CD4-positive, alpha-beta memory T cell (primary cell): ENCODE measurements around the gene LTBR. TPM values are rescaled to one million over a fixed set of nuclear protein-coding genes. Genes with fewer than 3 reads are reported as not detected.
"Not testable (repeated sequence)": the region's sequence is repeated elsewhere in the genome, so short reads cannot be mapped to it uniquely, and the experiment has no call there.

ENCODE experiments used
- CTCF ChIA-PET: fragments of 350-600 bp; sonication (Branson Sonifier 250); formaldehyde crosslinking; loops from one replicate; lab custom pipeline; 2021; ENCODE audit warnings: inconsistent platforms; ENCODE audit not compliant: partially characterized antibody; lab: Charles Lee
- POLR2A ChIA-PET: fragments of 350-600 bp; sonication (Branson Sonifier 250); formaldehyde crosslinking; loops from one replicate; lab custom pipeline; 2021; ENCODE audit not compliant: partially characterized antibody; lab: Charles Lee
- DNase-seq, 5 donors: peaks; one replicate each; pipeline versions ENCODE4 v3.0.0 to v3.0.0-alpha.2; 2020 to 2022; ENCODE audit warnings: mixed read lengths in 1 of 5
- H3K27ac ChIP-seq: one replicate; pipeline ENCODE4 v1.7.0; 2013; ENCODE audit warnings: low read depth, low read length
- H3K27me3 ChIP-seq: 2 replicates; pipeline ENCODE4 v1.7.0; 2013; ENCODE audit warnings: mild to moderate bottlenecking, low read length, moderate library complexity; ENCODE audit not compliant: insufficient read depth
- H3K36me3 ChIP-seq: 2 replicates; pipeline ENCODE4 v1.7.0; 2013; ENCODE audit warnings: mild to moderate bottlenecking, low read length, moderate library complexity; ENCODE audit not compliant: insufficient read depth
- H3K4me1 ChIP-seq: 2 replicates; pipeline ENCODE4 v1.7.0; 2013; ENCODE audit warnings: mild to moderate bottlenecking, low read length, moderate library complexity; ENCODE audit not compliant: insufficient read depth
- H3K4me3 ChIP-seq, 2 donors: one replicate each; pipeline ENCODE4 v1.7.0; 2013; ENCODE audit warnings: low read length in 2 of 2, mild to moderate bottlenecking in 1 of 2
- H3K9me3 ChIP-seq, 2 donors: one replicate each; pipeline ENCODE4 v1.7.0; 2013; ENCODE audit warnings: low read length in 2 of 2, control low read depth in 1 of 2; ENCODE audit not compliant: control insufficient read depth in 1 of 2
- H3K27ac Mint-ChIP-seq, 7 donors: one replicate each; pipeline ENCODE4 v1.8.0; 2020 to 2021; ENCODE audit warnings: mixed read lengths in 7 of 7, mild to moderate bottlenecking in 6 of 7, inconsistent platforms in 3 of 7, moderate library complexity in 3 of 7
- H3K27me3 Mint-ChIP-seq, 2 donors: one replicate each; pipeline ENCODE4 v1.8.0; 2020 to 2021; ENCODE audit warnings: mixed read lengths in 2 of 2
- H3K36me3 Mint-ChIP-seq, 2 donors: one replicate each; pipeline ENCODE4 v1.8.0; 2020 to 2021; ENCODE audit warnings: mixed read lengths in 2 of 2, inconsistent platforms in 1 of 2, mild to moderate bottlenecking in 1 of 2
- H3K4me1 Mint-ChIP-seq, 4 donors: one replicate each; pipeline ENCODE4 v1.8.0; 2020 to 2021; ENCODE audit warnings: mixed read lengths in 4 of 4, mild to moderate bottlenecking in 1 of 4
- H3K4me3 Mint-ChIP-seq, 8 donors: one replicate each; pipeline ENCODE4 v1.8.0; 2020 to 2021; ENCODE audit warnings: mixed read lengths in 8 of 8, mild to moderate bottlenecking in 7 of 8, moderate library complexity in 6 of 8, inconsistent platforms in 3 of 8
- H3K9me3 Mint-ChIP-seq, 8 donors: one replicate each; pipeline ENCODE4 v1.8.0; 2020 to 2021; ENCODE audit warnings: mixed read lengths in 8 of 8, mild to moderate bottlenecking in 5 of 8, inconsistent platforms in 3 of 8, moderate library complexity in 1 of 8
- intact Hi-C: fragments of 100-400 bp; cut with micrococcal nuclease; formaldehyde crosslinking; loops from one replicate; pipeline ENCODE4 v1.15.1; 2023
- polyA plus RNA-seq, 2 donors: library from polyadenylated mRNA; unstranded; fragments of 300-500 nt; fragmentation: Illumina TruSeq; gene quantifications; one replicate each; pipeline ENCODE4 v1.2.3, GENCODE V29; 2021
- total RNA-seq, 2 experiments: library from RNA; stranded (reverse); gene quantifications; one replicate each; pipeline ENCODE4 v1.2.3, GENCODE V29; 2021

Gene LTBR
- total and polyA plus RNA-seq, 4 experiments from 2014 or later, result 1.1 to 1.3 TPM; not detected in 2

DNA sequence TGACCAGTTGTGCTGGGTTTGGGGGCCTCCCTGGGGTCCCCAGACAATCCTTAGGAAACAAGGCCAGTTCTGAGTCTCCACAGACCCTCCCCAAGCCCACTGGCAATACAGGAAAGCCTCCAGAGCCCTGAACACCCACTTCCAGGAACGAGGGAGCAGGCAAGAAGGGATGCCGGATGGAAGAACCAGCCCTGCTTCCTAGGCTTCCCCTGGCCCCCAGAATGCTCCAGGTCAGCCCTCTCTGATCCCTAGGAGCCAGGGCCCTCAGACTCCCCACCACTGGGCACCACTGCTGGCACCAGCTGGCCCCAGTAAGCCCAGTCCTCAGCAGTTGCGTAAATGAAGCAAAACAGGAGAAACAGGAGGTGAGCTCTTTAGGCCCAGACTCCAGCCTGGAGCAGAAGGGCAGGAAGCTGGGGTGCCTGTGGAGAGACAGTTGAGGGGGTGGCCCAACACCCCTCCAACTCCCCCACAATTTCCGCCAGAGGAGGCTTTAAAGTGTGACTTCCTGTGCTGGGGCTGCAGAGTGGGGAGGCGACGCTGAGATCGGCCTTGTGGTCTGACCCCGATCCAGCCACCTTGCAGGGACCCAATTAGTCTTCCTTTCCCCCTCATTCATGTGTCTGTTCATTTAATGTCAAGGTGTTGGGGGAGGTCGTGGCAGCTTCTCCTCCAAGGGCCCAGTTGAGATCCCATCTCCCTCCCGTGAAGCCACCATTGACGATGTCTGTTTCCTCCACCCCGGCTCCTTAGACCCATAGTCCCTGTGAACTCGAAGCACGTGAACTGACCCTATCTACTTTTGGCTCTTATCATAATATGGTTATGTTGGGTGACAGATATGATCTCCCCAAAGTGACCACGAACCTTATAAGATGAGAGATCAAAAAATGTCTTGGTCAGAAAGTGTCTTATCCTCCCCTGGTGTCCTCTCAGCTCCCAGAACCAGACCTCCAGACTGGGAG, 46.8 kb upstream of the LTBR start:
- H3K4me3 ChIP-seq, result peak overlapping the region; percentile 33 to 61
- peaks cover 29% of the 10 kb centered on the region for H3K36me3 ChIP-seq
- Mint-ChIP-seq H3K36me3 (peaks cover 24 to 42% of the 10 kb centered on the region in 2 donors), H3K27me3 (no peaks in the 10 kb centered on the region), H3K27ac (peak overlapping the region in 1 of 7 donors; percentile 96), H3K4me3 (no peak overlapping the region), H3K9me3 (no peaks in the 10 kb centered on the region), H3K4me1 (peaks cover 6 to 44% (median 34%) of the 10 kb centered on the region in 4 donors)
- ChIA-PET POLR2A (interaction anchor here (0.9 to 15.2 kb wide), 20 partner anchors 9 to 606 kb away, joined by 3 to 250 read pairs (median 10); partner anchors contain the start of genes C12orf57, CD27, GAPDH and MRPL51), CTCF (interaction anchor here (0.7 to 9.5 kb wide), 18 partner anchors 8 to 201 kb away, joined by 3 to 268 read pairs (median 16); partner anchors contain the start of genes GAPDH and TAPBPL)
- H3K9me3 ChIP-seq, result no peaks in the 10 kb centered on the region
- H3K27ac ChIP-seq, result peak overlapping the region; percentile 92
- peak; percentile 72 to 84 (median 75) for DNase-seq
- H3K27me3 ChIP-seq, result no peaks in the 10 kb centered on the region
- intact Hi-C loops, result loop anchor here (2.0 to 5.0 kb wide), 2 partner anchors 134 to 220 kb away; partner anchors contain the start of genes IFFO1 and VAMP1
- H3K4me1 ChIP-seq, result peaks cover 82% of the 10 kb centered on the region

DNA sequence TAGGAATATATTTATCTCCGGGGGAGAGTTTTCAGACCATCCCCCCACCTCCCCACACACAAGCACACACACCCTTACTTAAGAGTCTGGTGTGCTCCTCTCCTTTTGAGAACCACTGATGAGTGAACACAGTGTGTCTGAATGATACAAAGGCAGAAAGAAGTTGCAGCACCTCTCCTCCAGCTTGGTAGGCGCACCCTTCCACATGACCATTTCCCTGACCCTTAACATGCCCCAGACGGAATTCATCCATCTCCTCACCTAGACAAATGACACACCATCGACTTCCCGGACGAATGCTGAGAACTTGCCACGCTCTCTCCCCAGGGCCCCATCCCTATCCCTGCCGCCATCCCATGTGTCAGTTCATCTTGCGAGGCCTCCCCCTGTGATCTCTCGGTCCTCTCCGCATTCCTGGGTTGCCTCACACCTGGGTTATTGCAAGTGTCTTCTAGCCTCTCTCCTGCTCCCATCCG, 46.0 kb upstream of the LTBR start:
- Histone ChIP-seq H3K36me3 (peaks cover 21% of the 10 kb centered on the region), H3K27me3 (no peaks in the 10 kb centered on the region), H3K9me3 (no peaks in the 10 kb centered on the region), H3K27ac (peak overlapping the region; percentile 92), H3K4me3 (peak overlapping the region in 1 of 2 donors; percentile 61), H3K4me1 (peaks cover 82% of the 10 kb centered on the region)
- Mint-ChIP-seq H3K27ac (no peak overlapping the region), H3K27me3 (no peaks in the 10 kb centered on the region), H3K4me1 (peaks cover 15 to 45% (median 37%) of the 10 kb centered on the region in 4 donors), H3K36me3 (peaks cover 15 to 36% of the 10 kb centered on the region in 2 donors), H3K4me3 (no peak overlapping the region), H3K9me3 (no peaks in the 10 kb centered on the region)
- intact Hi-C loops, result loop anchor here (2.0 to 5.0 kb wide), 2 partner anchors 133 to 219 kb away; partner anchors contain the start of genes IFFO1 and VAMP1
- POLR2A ChIA-PET, result interaction anchor here (1.8 to 15.2 kb wide), 12 partner anchors 8 to 197 kb away, joined by 4 to 250 read pairs (median 20); partner anchors contain the start of genes GAPDH and VAMP1
- DNase-seq, result no peak
- CTCF ChIA-PET, result interaction anchor here (2.5 to 9.7 kb wide), 7 partner anchors 15 to 199 kb away, joined by 12 to 268 read pairs (median 49); no protein-coding TSS in a partner anchor

DNA sequence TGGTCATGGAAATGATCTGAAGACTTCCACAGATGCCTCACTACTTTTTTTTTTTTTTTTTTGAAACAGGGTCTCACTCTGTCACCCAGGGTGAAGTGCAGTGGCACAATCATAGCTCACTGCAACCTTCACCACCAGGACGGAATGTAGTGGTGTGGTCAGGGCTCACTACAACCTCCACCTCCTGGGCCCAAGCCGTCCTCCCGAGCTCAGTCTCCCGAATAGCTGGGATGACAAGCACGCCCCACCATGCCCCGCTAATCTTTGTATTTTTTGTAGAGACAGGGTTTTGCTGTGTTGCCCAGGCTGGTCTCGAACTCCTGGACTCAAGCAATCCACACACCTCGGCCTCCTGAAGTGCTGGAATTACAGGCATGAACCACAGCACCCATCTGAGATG, 45.4 kb upstream of the LTBR start:
- not testable (repeated sequence) for H3K4me3 Mint-ChIP-seq

DNA sequence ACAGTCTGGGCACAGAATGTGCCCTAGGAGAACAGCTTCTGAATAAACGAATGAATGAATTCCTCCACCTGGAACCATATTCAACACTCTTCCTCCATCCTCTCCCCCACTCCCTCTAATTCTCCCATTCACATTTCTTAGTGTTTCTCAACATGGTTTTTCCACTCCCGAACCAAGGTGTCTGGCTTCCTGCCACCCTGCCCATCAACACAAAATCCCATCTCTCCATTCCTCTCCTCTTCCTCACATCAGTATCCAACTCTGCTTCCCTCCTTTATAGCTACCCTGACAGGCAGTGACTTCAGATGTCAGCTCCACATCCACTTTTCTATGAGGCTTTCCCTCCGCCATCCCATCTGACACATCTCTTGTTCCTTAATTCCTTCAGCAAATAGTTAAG, 45.0 kb upstream of the LTBR start:
- Mint-ChIP-seq H3K9me3 (no peaks in the 10 kb centered on the region), H3K4me1 (peaks cover 22 to 44% (median 33%) of the 10 kb centered on the region in 4 donors), H3K36me3 (peaks cover 6 to 27% of the 10 kb centered on the region in 2 donors), H3K27me3 (no peaks in the 10 kb centered on the region), H3K4me3 (no peak overlapping the region), H3K27ac (no peak overlapping the region)
- H3K27me3 ChIP-seq, result no peaks in the 10 kb centered on the region
- H3K36me3 ChIP-seq, result peaks cover 11% of the 10 kb centered on the region
- peak overlapping the region; percentile 87 to 97 for H3K4me3 ChIP-seq
- CTCF ChIA-PET, result interaction anchor here (1.1 to 9.7 kb wide), 9 partner anchors 9 to 513 kb away, joined by 3 to 155 read pairs (median 7); partner anchors contain the start of genes USP5 and VAMP1
- peak overlapping the region; percentile 92 for H3K27ac ChIP-seq
- POLR2A ChIA-PET, result interaction anchor here (0.6 to 15.2 kb wide), 22 partner anchors 9 to 350 kb away, joined by 3 to 250 read pairs (median 8); partner anchors contain the start of genes CD27, GAPDH, MRPL51 and TAPBPL
- H3K4me1 ChIP-seq, result peaks cover 82% of the 10 kb centered on the region
- no peaks in the 10 kb centered on the region for H3K9me3 ChIP-seq
- DNase-seq, result no peak
- intact Hi-C loops, result loop anchor here (5.0 kb wide), 1 partner anchor 218 kb away; the partner anchor contains the start of gene IFFO1

More for the DNA sequence above, 45.4 kb upstream of the LTBR start:
- H3K36me3 Mint-ChIP-seq, result peaks cover 10 to 31% of the 10 kb centered on the region in 2 donors
- Histone ChIP-seq H3K4me1 (peaks cover 82% of the 10 kb centered on the region), H3K36me3 (peaks cover 16% of the 10 kb centered on the region), H3K27ac (peak overlapping the region; percentile 92), H3K4me3 (peak overlapping the region in 1 of 2 donors; percentile 87)
- not testable (repeated sequence) for DNase-seq, H3K27me3 Mint-ChIP-seq, H3K9me3 Mint-ChIP-seq, H3K9me3 ChIP-seq, H3K27me3 ChIP-seq, H3K27ac Mint-ChIP-seq
- ChIA-PET POLR2A (interaction anchor here (1.2 to 15.2 kb wide), 16 partner anchors 8 to 351 kb away, joined by 3 to 250 read pairs (median 9); partner anchors contain the start of genes CD27, GAPDH, MRPL51 and TAPBPL), CTCF (interaction anchor here (1.1 to 9.7 kb wide), 7 partner anchors 10 to 514 kb away, joined by 3 to 155 read pairs (median 12); partner anchors contain the start of gene USP5)
- intact Hi-C loops, result loop anchor here (5.0 kb wide), 1 partner anchor 219 kb away; the partner anchor contains the start of gene IFFO1
- H3K4me1 Mint-ChIP-seq, result peaks cover 20 to 45% (median 37%) of the 10 kb centered on the region in 4 donors

DNA sequence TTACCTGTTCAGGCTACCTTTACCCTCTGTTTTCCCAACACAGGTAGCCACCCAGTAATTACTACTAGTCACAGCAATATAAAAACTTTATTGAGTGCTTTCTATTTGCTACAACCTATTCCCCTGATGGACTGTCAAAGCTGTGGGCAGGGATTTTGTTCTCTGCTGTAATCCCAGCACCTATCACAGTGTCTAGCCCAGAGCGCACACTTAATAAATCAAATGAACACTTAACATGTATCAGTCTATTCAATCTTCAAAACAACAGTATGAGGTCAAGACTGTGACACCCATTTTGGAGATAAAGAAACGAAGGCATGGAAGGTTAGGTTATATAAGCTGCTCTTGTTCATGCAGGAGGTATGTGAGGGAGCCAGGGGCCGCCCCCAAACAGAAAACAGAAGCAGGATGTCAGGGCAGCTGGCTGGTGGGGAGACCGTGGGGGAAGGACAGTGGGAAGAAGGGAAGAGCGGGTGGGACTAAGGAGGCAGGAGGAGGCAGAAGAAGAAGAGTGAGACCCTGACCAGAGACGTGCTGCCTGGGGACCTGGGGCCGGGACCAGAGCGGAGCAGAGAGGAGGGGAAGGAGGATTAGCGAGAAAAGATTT, 43.8 kb upstream of the LTBR start:
- peak overlapping the region; percentile 87 to 97 for H3K4me3 ChIP-seq
- H3K27me3 ChIP-seq, result no peaks in the 10 kb centered on the region
- no peaks in the 10 kb centered on the region for H3K9me3 Mint-ChIP-seq
- no peaks in the 10 kb centered on the region for H3K27me3 Mint-ChIP-seq
- peaks cover 74% of the 10 kb centered on the region for H3K4me1 ChIP-seq
- intact Hi-C loops, result no loop called here
- peaks cover 2 to 19% of the 10 kb centered on the region in 2 donors for H3K36me3 Mint-ChIP-seq
- peaks cover 25 to 35% (median 27%) of the 10 kb centered on the region in 4 donors for H3K4me1 Mint-ChIP-seq
- H3K9me3 ChIP-seq, result no peaks in the 10 kb centered on the region
- CTCF ChIA-PET, result interaction anchor here (0.6 to 9.7 kb wide), 10 partner anchors 18 to 512 kb away, joined by 3 to 155 read pairs (median 6); partner anchors contain the start of genes USP5 and VAMP1
- H3K4me3 Mint-ChIP-seq, result no peak overlapping the region
- peak overlapping the region; percentile 92 for H3K27ac ChIP-seq
- DNase-seq, result peak in 4 of 5 donors; percentile 40 to 55 (median 44)
- H3K36me3 ChIP-seq, result no peaks in the 10 kb centered on the region
- POLR2A ChIA-PET, result interaction anchor here (0.8 to 15.2 kb wide), 20 partner anchors 9 to 349 kb away, joined by 3 to 250 read pairs (median 8); partner anchors contain the start of genes CD27, TAPBPL, VAMP1 and ZNF384
- no peak overlapping the region for H3K27ac Mint-ChIP-seq
